Renal pelvis (tissue), 4 donors: Measurements from ENCODE around the gene CCDC159. TPM values are rescaled to one million over a fixed set of nuclear protein-coding genes. Genes with fewer than 3 reads are reported as not detected.
A peak's percentile ranks its signal among the peaks of the same experiment; 100 is the strongest.
"Not testable (repeated sequence)": the region's sequence is repeated elsewhere in the genome, so short reads cannot be mapped to it uniquely, and the experiment has no call there.

Source experiments
- DNase-seq: peaks from one replicate; pipeline ENCODE4 v3.0.0-alpha.2; 2013
- polyA plus RNA-seq, 3 donors: library from polyadenylated mRNA; unstranded; fragments of 120-200 nt; gene quantifications; one replicate each; pipeline ENCODE4 v1.2.1, GENCODE V29; 2013; ENCODE audit not compliant: insufficient read length in 3 of 3

Gene CCDC159
- polyA plus RNA-seq, 3 donors: 25.6 to 38.3 (median 33.2) TPM

- no peak for DNase-seq
These were observed 18.1 kb downstream of the CCDC159 start for GRCh38 chr19:11364296-11364904.

GRCh38 chr19:11364935-11365334, 18.6 kb downstream of the CCDC159 start:
- no peak for DNase-seq

GRCh38 chr19:11365557-11366117, 19.3 kb downstream of the CCDC159 start:
- DNase-seq: no peak

GRCh38 chr19:11367528-11367927, 21.2 kb downstream of the CCDC159 start:
- DNase-seq: no peak

GRCh38 chr19:11370744-11371143, 24.4 kb downstream of the CCDC159 start:
- DNase-seq: no peak

- no peak for DNase-seq
These were observed 27.0 kb downstream of the CCDC159 start for GRCh38 chr19:11373166-11373884.

GRCh38 chr19:11373885-11374432, 27.6 kb downstream of the CCDC159 start:
- DNase-seq: no peak

- DNase-seq: peak; percentile 100
These were observed 28.3 kb downstream of the CCDC159 start, which contains the start of gene SWSAP1 for GRCh38 chr19:11374433-11375142. Gene SWSAP1 (plus strand): TSS chr19:11374666. CDS start chr19:11374681, 15 bp downstream.

GRCh38 chr19:11375143-11375948, 29.0 kb downstream of the CCDC159 start:
- no peak for DNase-seq

- DNase-seq: no peak
These were observed 30.9 kb downstream of the CCDC159 start for GRCh38 chr19:11377237-11377636.

- no peak for DNase-seq
These were observed 31.4 kb downstream of the CCDC159 start for GRCh38 chr19:11377756-11378155.

- no peak for DNase-seq
These were observed 32.2 kb downstream of the CCDC159 start for GRCh38 chr19:11378319-11379189.

GRCh38 chr19:11379269-11379845, 33.0 kb downstream of the CCDC159 start:
- not testable (repeated sequence) for DNase-seq

GRCh38 chr19:11379857-11380350, 33.6 kb downstream of the CCDC159 start:
- no peak for DNase-seq

GRCh38 chr19:11380653-11381537, 34.6 kb downstream of the CCDC159 start:
- peak; percentile 98 for DNase-seq

GRCh38 chr19:11382898-11383705, 36.8 kb downstream of the CCDC159 start:
- no peak for DNase-seq

GRCh38 chr19:11383706-11384048, 37.4 kb downstream of the CCDC159 start:
- no peak for DNase-seq

GRCh38 chr19:11384778-11385129, 38.4 kb downstream of the CCDC159 start:
- no peak for DNase-seq
